ENCODE data around the gene NFE2L1. TPM values are rescaled to one million over a fixed set of nuclear protein-coding genes. Genes with fewer than 3 reads are reported as not detected.

Gene NFE2L1
- total RNA-seq, 1 experiment from 2014 or later = 91.7 TPM

GRCh38 chr17:48101012-48101720 is 53.0 kb downstream of the NFE2L1 start, which contains the start of gene CBX1:
TSS of gene CBX1 (minus strand) at chr17:48101478. CDS start at chr17:48077004, 24,474 bp downstream.
- H3K9me3 ChIP-seq (ENCODE audit: insufficient read depth, low read depth) = 0 out of 2 replicates have a peak, but pooled peaks cover 4% of the 10 kb centered on the region
- peak within 1 kb of the TSS; percentile 95 for H2AFZ ChIP-seq
- no peaks in the 10 kb centered on the region for H3K36me3 ChIP-seq (ENCODE audit: low read depth)
- H3F3A ChIP-seq (ENCODE audit: insufficient read depth, low read depth) = peaks cover 44% of the 10 kb centered on the region
- H3K9me2 ChIP-seq (ENCODE audit: insufficient read depth) = no peaks in the 10 kb centered on the region
- H3K27me3 ChIP-seq (ENCODE audit: insufficient read depth, low read depth) = no peaks in the 10 kb centered on the region
- intact Hi-C loops (cut with micrococcal nuclease; ENCODE audit: unreplicated experiment) = loop anchor here (5.0 kb wide), 1 partner anchor 54 kb away; the partner anchor contains the start of gene NFE2L1
- peak within 1 kb of the TSS; percentile 89 for H3K4me3 ChIP-seq
- CTCF ChIA-PET = interaction anchor here (0.6 kb wide), 1 partner anchor 18 kb away, joined by 7 read pairs; no protein-coding TSS in a partner anchor
- no TSS peak for BruUV-seq (replicated peaks)
- peaks cover 35% of the 10 kb centered on the region for H4K20me1 ChIP-seq (ENCODE audit: insufficient read depth)
- peak within 1 kb of the TSS; percentile 79 for H3K4me2 ChIP-seq
- peaks cover 25% of the 10 kb centered on the region for H3K4me1 ChIP-seq (replicated peaks; ENCODE audit: insufficient read depth)
- H3K27ac ChIP-seq = peak within 1 kb of the TSS; percentile 71
- peaks cover 47% of the 10 kb centered on the region for H3K79me2 ChIP-seq (ENCODE audit: low read depth)
- TF ChIP-seq, protein P1, sequence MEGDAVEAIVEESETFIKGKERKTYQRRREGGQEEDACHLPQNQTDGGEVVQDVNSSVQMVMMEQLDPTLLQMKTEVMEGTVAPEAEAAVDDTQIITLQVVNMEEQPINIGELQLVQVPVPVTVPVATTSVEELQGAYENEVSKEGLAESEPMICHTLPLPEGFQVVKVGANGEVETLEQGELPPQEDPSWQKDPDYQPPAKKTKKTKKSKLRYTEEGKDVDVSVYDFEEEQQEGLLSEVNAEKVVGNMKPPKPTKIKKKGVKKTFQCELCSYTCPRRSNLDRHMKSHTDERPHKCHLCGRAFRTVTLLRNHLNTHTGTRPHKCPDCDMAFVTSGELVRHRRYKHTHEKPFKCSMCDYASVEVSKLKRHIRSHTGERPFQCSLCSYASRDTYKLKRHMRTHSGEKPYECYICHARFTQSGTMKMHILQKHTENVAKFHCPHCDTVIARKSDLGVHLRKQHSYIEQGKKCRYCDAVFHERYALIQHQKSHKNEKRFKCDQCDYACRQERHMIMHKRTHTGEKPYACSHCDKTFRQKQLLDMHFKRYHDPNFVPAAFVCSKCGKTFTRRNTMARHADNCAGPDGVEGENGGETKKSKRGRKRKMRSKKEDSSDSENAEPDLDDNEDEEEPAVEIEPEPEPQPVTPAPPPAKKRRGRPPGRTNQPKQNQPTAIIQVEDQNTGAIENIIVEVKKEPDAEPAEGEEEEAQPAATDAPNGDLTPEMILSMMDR (conservative IDR thresholded peaks at IDR 0.05) = no peak
- TF ChIP-seq EZH2 (IDR thresholded peaks at IDR 0.05; ENCODE audit: low read depth) = no peak
- peak; percentile 83 to 94 for DNase-seq
- POLR2A ChIA-PET (ENCODE audit: unreplicated experiment) = interaction anchor here (0.6 to 0.7 kb wide), 3 partner anchors 51 to 803 kb away, joined by 3 to 6 read pairs (median 4); no protein-coding TSS in a partner anchor

DNA sequence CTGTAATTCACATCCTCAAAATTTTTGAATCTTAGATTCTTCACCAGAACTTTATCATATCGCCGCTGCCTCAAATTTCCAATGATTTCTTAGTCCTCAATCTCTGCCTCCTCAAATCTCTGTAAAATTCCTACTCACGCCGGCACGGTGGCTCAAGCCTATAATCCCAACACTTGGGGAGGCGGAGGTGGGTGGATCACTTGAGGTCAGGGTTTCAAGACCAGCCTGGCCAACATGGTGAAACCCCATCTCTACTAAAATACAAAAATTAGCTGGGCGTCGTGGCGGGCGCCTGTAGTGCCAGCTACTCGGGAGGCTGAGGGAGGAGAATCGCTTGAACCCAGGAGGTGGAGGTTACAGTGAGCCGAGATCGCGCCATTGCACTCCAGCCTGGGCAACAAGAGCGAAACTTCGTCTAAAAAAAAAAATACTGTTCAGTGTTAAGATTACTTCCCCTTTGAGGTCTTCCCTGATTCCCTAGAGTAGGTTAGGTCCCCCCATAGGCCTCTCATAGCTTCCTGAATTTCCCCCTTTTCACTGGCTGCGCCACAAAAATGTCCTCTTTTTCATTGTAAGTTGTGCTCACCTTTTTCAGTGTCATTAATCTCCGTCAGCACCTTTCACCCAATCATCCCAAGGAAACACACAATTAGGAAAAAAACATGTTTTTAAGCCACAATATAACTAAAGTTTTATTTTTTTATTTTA is 54.0 kb downstream of the NFE2L1 start:
- POLR2A ChIA-PET (ENCODE audit: unreplicated experiment) = no interaction called here
- Histone ChIP-seq H3K4me3 (peak overlapping the region; percentile 89; the same call in 1 of the 2 replicates), H3K9me3 (ENCODE audit: insufficient read depth, low read depth) (0 out of 2 replicates have a peak, but pooled peaks cover 4% of the 10 kb centered on the region), H4K20me1 (ENCODE audit: insufficient read depth) (peaks cover 25% of the 10 kb centered on the region), H3K4me1 (replicated peaks; ENCODE audit: insufficient read depth) (peaks cover 25% of the 10 kb centered on the region), H3K9me2 (ENCODE audit: insufficient read depth) (no peaks in the 10 kb centered on the region), H3F3A (ENCODE audit: insufficient read depth, low read depth) (peaks cover 51% of the 10 kb centered on the region), H3K27me3 (ENCODE audit: insufficient read depth, low read depth) (no peaks in the 10 kb centered on the region), H3K36me3 (ENCODE audit: low read depth) (no peaks in the 10 kb centered on the region), H3K79me2 (ENCODE audit: low read depth) (peaks cover 36% of the 10 kb centered on the region), H3K27ac (no peak overlapping the region), H2AFZ (no peak overlapping the region), H3K4me2 (peak overlapping the region; percentile 79)
- CTCF ChIA-PET = no interaction called here
- DNase-seq = no peak
- TF ChIP-seq EZH2 (IDR thresholded peaks at IDR 0.05; ENCODE audit: low read depth) = no peak
- TF ChIP-seq, protein P1 (conservative IDR thresholded peaks at IDR 0.05) = no peak
- intact Hi-C loops (cut with micrococcal nuclease; ENCODE audit: unreplicated experiment) = loop anchor here (5.0 kb wide), 1 partner anchor 55 kb away; the partner anchor contains the start of gene NFE2L1
- TSS peak; percentile 63 for BruUV-seq (replicated peaks)

Data from PC-9 (cell line).